ENCODE data around the gene ROBO4.

Gene ROBO4

DNA sequence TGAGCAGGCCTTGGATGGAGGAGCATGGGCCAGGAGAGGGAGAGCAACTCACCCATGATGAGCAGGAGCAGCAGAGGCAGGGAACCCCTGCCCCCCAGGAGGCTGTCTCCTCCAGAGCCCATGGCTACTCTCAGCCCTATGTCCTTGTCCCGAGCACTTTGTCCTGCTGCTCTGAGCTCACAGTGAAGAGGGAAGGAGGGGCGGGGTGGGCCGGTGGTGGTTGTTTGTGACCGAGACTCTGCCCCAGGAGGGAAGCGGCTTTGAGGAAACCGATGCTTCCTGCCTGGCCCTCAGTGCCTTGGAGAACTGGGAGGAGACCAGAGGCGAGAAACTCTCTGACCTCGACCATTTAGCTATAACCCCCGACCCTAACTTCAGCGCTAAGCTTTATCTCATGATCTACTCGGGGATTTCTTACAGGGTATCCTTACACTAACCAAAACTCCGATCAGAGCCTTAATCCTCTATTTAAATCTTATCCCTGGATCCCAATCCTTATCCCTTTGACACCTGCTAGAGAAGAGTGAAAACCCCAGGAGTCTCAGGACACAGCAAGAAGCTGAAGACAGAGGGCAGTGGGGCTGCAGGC is at the start of gene ROBO4:
Gene ROBO4 (minus strand): TSS at position 192 of the 589 bp plus-strand sequence. CDS start 70 bp downstream, at position 122.
- no peak for DNase-seq

DNA sequence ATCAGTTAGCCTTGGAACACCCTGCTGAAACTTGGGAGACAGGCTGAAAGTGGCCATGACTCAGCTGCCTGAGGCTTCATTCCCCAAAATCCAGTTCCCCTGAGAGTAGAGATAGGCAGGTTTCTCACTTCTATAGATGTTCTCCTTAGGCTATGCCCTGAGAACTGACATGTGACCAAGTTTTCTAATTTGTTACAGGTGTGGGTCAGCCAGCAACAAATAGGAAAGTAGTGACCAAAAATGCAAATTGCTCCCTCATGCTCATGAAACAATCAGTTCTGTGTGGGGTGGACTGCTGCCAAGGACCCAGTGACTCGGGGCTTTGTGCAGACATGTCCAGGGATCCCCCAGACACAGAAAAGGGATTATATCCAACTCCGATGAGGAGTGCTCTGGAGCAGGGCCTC is 49.1 kb upstream of the ROBO4 start:
- DNase-seq, result no peak

DNA sequence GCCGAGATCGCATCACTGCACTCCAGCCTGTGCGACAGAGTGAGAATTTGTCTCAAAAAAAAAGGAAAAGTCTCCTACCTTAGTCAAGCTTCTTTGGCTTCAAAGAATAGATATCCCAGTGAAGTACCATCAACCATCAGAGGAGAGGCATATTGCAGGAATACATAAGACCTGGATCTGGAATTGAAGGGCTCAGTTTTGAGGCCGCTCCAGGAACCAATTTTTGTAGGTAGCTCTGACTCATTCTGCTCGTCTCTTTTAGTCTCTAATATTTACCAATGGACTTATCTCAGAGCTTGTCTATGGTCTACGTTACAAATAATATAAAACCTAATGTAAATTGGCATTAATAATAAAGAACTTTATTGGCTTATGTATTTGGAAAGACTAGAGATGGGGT is 48.2 kb upstream of the ROBO4 start:
- no peak for DNase-seq

DNA sequence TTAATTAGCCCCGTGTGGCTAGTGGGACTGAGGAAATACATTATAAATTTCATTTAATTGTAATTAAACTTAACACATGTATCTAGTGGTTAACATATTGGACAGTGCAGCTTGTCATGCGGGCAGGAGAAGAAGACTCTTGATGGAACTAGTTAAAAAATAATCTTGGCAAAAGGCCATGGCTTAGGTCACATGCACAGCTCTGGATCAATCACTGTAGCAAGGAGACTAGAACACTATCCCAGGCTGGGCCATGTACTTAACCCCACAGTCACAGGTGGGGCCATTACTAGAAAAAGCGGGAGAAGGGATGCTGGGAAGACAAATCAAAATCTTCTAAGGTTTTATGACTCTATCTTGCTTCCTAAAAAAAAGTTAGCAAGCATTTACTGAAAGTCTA is 46.9 kb upstream of the ROBO4 start:
- DNase-seq, result no peak

DNA sequence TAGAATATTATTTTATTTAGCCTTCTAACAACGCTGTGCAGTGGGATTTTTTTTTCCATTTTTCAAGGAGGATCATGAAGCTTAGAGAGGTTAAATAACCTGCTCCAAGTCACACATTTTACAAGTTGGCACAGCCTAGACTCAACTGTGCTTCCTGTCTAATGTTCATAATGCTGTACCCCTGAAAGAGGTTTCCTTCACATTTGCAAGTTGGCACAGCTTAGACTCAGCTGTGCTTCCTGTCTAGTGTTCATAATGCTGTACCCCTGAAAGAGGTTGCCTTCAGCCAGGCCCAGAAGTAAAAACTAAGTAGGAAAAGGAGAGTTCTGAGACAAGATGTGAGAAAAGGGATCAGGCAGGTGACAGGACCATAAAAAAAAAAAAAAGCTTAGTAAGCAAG is 46.1 kb upstream of the ROBO4 start:
- DNase-seq, result no peak

DNA sequence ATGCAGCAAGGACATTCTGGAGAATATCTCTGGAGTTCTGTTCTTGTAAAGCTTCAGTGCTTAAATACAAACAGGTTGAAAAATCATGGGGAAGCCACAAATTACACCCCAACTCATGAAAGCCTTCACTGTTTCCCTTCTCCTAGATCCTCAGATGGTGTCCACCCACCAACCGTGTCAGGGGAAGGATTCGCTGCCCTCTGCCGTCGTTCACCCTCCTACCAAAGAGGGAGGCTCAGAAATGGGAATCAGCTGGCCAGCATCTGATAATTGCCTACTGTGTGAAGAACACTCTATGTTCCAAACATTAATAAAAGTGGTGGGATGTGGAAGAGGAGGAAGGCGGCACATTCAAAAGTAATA is 45.6 kb upstream of the ROBO4 start:
- no peak for DNase-seq

DNA sequence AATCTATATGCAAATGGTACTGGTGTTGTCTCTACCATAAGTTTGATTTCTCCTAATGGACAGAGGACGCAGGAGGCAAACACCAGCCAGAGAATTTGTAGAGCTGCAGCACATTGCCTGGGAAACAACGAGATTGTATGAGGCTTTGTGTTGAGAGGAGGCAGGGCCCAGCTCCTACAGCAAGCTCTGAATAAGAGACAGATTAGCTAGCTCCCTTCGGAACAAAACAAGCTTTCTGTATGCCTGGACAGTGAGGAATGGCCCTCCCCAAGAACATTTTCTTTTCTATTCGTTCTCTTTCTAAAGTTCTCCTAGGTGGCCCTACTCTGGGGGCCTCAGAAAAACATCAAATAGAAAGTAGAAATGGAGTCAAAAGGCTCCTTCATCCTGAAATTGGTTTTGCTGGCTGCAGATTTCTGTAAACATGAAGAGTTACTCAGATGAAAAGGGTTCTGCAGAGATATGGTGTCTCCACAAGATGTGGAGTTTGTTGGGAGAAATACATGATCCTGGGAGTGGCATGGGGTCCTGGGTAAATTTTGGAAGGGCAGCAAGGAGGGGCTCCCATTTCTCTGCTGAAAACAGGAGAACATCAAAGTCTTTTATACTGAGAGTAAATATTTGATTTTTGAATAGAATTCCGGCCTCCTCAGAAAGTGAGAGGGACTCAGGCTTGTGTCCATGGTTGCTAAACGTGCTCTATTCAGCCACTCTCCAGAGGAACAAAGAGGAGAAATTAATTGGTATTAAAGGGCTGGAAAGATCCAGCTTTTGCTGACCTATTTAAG is 45.0 kb upstream of the ROBO4 start:
- no peak for DNase-seq

DNA sequence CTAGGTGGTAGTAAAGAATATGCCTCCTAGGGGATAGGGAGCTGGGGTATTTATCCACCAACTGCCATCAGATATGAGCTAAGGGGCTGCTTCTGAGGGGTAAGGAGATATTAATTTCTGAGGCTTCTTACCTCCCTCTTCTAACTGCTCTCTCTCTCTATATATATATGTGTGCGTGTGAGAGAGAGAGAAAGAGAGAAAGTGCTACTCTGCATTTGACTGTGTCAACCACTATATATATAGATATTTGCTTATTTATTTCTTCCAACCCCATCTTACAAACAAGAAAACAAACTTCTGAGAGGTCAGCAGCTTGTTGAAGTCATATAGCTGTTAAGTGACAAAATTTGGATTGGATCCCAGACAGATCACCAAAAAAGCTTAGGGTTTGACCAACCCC is 44.0 kb upstream of the ROBO4 start:
- no peak for DNase-seq

DNA sequence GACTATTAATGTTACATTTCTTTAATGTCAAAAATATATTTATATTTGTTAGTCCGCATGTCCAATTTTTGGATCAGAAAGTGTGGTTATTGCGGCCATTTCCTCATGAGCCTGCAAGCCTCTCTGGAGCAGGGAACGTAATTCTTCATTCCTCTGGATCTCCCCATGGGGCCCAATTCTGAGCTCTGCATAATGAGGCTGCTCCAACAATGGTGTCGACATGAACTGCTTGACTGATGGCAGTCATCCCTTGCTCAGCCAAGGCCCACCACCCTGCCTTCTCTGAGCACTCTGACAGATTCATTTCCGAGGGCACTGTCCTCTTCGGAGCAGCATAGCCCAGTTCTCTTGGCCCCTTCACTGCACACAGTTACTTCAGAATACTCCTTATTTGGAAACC is 41.3 kb upstream of the ROBO4 start:
- DNase-seq, result no peak

DNA sequence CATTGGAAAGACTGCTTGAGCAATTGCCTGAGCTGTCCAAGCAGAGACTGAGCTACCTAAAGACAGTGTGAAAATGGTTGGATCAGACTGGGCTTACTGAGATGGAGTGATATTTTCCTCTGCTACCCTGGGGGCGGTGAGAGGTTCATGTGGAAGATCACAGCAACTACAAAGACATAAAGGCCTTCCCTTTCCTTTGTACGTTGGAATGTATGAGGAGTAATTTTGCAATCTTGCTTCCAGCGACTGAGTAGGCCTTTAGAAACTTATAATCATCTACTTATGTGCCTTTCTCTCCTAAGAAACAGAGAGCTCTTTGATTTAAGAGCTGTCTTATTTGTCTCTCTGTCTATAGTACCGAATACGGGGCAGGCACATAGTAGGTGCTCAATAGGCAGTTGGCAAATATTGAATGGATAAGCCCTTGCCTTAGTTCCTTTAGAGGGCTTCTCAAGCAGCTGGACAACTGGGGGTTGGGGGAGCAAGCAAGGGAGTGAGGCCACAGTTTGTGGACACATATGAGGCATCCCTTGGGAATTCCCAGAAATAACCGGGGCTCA is 40.6 kb upstream of the ROBO4 start:
- no peak for DNase-seq

DNA sequence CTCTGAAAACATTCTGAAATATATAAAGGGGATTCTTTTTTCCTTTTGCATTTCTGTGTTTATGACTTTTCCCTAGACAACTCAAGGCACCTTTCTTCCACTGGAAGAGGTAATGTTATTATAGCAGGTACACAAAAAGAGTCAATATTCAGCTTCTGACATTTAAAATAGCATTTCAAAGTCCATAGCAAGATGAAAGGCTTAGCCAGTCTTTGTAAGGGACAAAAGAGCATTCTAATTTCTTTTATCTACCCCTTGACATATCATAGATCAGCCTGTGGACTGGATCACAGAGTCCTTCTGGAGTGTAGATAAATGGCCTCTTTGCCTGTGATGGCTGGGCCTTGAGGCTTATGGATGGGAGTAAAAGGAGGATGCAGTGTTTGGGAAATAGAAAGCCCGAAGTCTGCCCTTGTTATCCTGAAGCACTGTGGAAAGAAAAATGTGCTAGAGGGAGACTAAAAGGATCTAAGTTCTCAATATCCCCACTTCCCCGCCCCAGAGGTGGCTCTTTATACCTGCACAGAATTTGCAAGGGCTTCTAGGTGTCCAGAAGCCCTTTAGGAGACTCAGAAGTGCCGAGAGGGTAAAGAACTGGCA is 39.8 kb upstream of the ROBO4 start:
- no peak for DNase-seq

DNA sequence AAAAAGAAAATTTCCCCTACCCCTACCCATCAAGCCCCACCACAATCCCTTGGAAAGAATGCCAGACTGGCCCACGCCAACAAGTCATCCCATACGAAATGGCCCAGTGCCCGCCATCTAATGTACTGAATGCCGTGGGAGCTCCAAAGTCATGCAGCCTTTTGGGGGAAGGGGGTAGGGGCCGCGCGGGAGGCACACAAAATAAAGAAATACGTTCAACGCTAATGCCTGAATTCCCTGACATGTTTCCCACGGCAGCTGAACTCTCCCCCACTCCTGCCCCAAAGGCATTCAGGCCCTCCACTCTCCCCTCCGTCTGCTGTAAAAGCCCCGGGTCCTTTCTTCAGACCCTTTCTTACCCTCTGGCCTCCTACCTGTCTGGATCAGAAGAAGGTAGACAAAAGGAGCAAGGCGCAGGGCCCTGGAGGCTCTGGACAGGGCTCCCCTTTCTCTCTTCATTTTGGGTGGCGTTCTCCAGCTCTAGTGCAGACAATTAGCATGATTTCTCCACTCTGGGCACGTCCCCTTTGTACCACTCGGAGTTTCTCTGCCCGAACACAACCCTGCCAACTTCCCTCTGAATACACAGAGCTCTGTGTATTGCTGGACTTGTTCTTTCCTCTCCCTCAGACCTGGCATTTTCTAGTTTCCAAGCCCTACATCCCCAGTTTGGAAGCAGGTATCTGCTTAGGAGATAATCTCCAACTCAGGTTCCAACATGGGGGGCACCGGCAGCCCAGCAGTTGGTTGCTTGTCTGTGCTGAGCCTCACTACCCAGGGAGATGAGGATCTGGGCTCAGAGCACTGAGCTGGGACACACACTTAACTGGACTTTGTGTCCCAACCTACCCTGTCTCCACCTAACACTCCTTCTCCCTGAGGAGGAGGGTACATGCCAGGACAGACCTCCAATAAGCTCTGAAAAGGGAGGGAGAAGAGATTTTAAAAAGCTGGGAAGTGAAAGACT is 38.2 kb upstream of the ROBO4 start, which contains the start of gene HEPACAM:
Gene HEPACAM (minus strand): TSS at position 500 of the 967 bp plus-strand sequence. CDS start 41 bp downstream, at position 459.
- DNase-seq, result no peak

DNA sequence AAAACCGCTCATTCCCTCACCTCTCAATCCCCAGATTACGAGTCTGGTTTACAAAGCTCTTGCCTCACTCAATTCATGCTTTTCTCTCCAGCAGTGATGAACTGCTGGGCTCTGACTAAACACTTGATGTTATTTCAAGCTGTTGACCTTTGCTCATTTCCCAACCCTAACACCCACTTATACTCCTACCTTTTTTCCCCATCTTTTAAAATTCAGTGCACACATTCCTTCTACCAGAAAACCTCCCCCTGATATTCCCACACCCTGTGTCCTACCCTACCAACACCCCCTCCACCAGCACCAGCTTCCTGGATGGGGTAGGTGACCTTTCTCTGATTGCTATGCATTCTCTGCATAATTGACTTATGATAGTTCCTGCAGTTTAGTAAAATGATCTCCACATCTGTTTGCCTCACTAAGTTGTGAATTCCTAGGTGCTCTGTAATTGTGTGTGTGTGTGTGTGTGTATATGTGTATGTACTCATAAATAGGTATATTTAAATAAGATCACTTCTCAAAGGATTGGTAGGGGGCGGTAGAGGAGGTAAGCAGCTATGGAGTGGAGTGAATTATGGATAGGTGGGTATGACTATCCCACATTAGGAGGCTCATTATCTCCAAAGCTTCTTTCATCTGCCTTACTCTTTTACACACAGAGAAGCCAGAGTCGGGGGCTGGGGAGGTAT is 37.3 kb upstream of the ROBO4 start:
- no peak for DNase-seq

DNA sequence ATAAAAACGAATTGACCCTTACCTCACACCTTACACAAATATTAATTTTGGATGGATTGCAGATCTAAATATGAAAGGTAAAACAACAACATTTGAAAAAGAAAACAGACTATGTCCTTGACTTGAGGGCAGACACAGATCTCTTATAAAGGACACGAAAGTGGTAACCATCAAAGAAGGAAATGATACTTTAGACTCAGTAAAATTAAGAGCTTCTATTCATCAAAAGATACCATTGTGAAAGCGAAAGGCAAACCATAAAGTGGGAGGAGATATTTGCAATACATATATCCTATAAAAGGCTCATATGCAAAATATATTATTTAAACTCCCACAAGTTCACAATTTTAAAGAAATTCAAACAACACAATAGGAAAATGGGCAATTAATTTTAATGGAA is 33.1 kb upstream of the ROBO4 start:
- no peak for DNase-seq

DNA sequence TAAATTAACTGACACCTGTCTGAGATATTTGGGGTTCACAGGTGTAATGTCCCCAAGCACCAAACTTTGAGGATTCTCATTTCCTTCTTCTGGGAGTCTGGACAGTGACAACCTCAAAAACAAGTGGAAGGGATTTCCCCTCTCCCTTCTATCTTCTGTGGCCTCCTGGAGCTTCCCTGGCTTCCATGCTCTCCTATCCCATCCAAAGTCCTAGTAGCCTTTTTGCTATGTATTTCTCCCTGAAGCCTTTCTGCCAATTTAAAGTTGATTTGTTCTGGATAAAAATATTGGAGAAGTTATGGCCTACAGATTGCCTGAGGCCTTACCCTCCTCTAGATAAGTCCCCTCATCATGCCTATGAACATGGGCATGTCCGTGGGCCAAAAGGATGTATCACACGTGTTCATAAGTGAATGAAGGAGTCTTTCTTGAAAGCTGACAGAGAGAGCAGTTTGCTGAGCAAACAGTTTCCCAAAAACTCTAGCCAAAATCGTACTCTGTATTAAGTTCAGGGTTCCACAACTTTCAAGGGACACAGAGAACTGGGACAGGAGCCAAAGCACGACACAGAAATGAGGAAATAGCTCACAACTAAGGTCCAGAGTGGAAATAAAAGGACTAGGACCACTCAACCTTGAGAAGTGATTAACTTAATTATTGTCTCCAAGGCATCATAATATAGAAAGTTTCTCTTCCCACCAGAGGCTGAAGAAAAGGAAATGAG is 31.4 kb upstream of the ROBO4 start:
- DNase-seq, result no peak

DNA sequence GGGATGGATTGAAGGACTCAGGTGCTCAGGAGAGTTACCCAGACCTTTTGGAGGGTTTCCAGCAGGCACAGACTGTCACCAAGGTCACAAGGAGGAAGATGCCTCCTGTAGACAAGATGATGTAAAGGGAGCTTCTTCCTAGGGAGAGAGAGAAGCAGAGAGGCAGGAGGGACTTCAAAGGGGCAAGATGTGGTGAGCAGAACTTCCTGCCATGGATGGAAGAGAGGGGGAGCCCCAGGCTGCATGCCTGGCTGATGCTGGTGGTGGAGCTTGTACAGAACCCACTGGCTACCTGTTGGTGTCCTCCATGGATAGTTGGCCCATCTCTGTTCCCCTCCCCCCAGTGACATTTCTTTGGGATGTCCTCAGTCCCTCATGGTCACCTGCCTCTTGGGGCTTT is 25.6 kb upstream of the ROBO4 start:
- no peak for DNase-seq

DNA sequence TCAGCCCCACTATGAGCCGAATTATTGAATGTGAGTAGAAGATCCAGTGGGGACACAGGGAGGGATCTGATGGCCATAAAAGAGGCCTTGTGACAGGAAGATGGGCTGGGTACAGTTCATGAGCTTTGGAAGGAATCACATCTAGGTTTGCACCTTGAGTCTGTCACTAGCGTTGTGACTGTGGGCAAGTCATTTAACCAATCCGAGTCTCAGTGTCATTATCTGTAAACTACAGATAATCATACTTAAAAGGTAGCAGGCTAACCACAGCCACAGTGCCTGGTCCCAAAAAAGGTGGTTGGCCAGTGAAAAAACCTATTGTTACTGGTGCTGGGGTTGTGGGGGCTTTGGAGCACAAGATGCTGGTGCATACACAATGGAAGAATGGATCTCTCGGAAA is 25.2 kb upstream of the ROBO4 start:
- no peak for DNase-seq

DNA sequence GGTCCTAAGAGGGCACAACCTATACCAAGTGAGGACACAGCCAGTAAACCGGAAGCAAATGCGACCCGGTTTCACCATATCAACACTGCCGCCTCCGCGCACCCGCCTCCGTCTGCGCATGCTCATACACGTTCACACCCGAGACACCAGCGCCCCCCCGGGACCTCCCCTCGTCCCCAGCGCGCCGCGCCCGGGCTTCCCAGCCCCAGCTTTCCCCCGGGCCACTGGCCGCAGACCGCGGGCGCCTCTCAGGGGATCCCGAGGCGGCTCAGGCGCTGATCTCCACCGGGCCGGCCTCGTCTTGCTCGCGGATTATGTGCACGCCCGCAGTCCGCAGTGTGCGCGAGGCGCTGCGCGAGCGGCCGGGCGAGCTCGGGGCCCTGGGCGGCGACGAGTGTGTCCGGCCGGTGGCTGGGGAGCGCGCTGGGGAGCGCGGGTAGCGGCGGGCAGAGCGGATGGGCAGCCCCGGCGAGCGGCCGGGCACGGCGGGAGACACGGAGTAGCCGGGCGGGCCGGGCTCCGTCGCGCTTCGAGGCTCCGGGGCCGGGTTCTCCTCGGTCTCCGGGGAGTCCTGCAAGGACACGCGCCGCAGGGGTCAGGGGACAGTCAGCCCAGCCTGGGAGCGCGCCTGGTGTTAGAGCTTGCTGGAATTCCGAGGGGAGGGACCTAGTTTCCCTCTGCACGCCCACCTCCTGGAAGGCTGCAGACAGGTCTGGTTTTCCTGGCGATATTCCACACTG is 23.4 kb upstream of the ROBO4 start:
- DNase-seq, result peak; percentile 39 to 47

DNA sequence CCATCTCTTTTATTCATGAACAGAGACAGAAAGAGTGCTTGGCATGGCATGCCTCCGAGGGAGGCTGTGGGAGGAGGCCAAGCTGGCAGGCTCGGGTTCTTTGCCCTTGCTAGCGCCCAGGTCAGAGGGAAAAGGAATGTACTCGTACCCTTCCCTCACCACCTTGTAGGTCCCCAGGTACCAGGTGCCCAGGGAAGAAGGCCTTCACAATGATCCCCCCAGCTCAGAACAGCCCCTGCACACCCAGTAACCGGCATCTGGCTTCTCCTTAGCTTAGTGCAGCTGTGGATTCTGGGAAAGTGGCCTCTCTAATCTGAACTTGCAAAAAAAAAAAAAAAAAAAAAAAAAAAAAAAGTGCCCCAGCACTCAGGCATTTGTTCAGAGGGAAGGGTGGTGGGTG is 22.7 kb upstream of the ROBO4 start:
- no peak for DNase-seq

DNA sequence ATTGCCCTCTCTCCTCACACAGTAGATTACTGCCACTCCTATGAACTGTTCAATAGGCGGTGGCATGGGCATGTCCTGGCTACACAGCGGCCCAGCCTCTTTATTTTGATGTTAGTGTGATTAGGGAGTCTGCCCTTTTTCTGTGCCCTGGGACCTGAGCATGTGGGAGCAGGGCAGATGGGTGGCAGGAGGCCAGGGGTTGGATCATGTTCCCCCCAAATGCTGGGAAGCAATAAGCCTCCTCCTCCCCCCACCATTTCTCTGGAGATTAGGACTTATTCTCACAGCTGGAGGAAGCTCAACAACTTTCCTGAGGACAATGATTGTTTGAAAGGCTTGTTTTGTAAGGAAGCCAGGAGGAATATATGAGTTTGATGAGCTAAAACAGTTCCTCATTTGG is 22.2 kb upstream of the ROBO4 start:
- no peak for DNase-seq

DNA sequence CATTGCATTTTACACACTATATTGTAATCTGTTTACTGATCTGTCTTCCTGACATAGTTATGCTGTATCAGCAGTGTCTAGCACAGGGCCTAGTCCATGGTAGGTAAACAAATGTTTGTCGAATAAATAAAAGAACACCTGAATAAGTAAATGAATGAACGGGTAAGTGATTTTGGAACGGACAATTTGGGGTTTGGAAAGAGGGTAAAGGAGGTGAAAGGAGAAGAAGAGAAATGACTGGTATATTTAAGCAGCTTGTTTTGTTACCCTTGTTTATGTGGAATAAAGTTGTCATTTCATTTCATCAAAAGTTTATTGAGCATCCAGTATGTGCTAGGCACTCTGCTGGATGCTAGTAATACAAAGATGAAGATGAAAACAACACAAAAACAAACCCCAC is 21.3 kb upstream of the ROBO4 start, which contains the start of gene HEPN1:
Gene HEPN1 (plus strand): TSS at position 301 of the 400 bp plus-strand sequence.
- no peak for DNase-seq
